GM19239 (cell line): ENCODE data around the gene STMN1.
A peak's percentile ranks its signal among the peaks of the same experiment; 100 is the strongest.

Source experiments
- DNase-seq: peaks from one replicate; pipeline ENCODE4 v3.0.0; 2011; ENCODE audit warnings: low spot score; ENCODE audit not compliant: insufficient read length
- FAIRE-seq: peaks from 2 replicates; lab custom pipeline; 2011; peaks lifted over from hg19 to GRCh38; lab: Jason Lieb, UNC

Gene STMN1

GRCh38 chr1:25872713-25873112 is 33.5 kb downstream of the STMN1 start:
- FAIRE-seq (no peak), DNase-seq (no peak)

- no peak for FAIRE-seq
- DNase-seq: no peak
Observed at GRCh38 chr1:25871704-25872494, 34.3 kb downstream of the STMN1 start.

- DNase-seq: no peak
- FAIRE-seq: no peak
Observed at GRCh38 chr1:25871086-25871703, 35.0 kb downstream of the STMN1 start.

GRCh38 chr1:25870614-25871013 is 35.6 kb downstream of the STMN1 start:
- DNase-seq (no peak), FAIRE-seq (no peak)

GRCh38 chr1:25869909-25870606 is 36.2 kb downstream of the STMN1 start:
- DNase-seq (no peak), FAIRE-seq (no peak)

GRCh38 chr1:25867210-25867991 is 38.8 kb downstream of the STMN1 start:
- DNase-seq (no peak), FAIRE-seq (no peak)

GRCh38 chr1:25866288-25866687 is 39.9 kb downstream of the STMN1 start:
- DNase-seq (no peak), FAIRE-seq (no peak)

- FAIRE-seq: no peak
- no peak for DNase-seq
Observed at GRCh38 chr1:25864434-25864833, 41.8 kb downstream of the STMN1 start.

- FAIRE-seq (no peak), DNase-seq (no peak)
Observed at GRCh38 chr1:25863486-25864262, 42.5 kb downstream of the STMN1 start.

- FAIRE-seq (no peak), DNase-seq (no peak)
Observed at GRCh38 chr1:25862785-25863485, 43.3 kb downstream of the STMN1 start.

- DNase-seq (no peak), FAIRE-seq (no peak)
Observed at GRCh38 chr1:25861316-25862286, 44.6 kb downstream of the STMN1 start.

GRCh38 chr1:25858906-25859789 is 47.1 kb downstream of the STMN1 start, which contains the start of gene AUNIP:
Gene AUNIP, minus strand, starts transcription at chr1:25859457. Its CDS starts 100 bp downstream, at chr1:25859357.
- peak; percentile 86 for FAIRE-seq

GRCh38 chr1:25858494-25858893 is 47.7 kb downstream of the STMN1 start:
- FAIRE-seq (no peak), DNase-seq (no peak)

More at GRCh38 chr1:25858906-25859789, 47.1 kb downstream of the STMN1 start, which contains the start of gene AUNIP:
- peak; percentile 91 for DNase-seq

GRCh38 chr1:25856856-25857255 is 49.4 kb downstream of the STMN1 start:
- no peak for FAIRE-seq
- DNase-seq: no peak

- FAIRE-seq: no peak
Observed at GRCh38 chr1:25854554-25854953, 51.7 kb downstream of the STMN1 start.

More at GRCh38 chr1:25854554-25854953, 51.7 kb downstream of the STMN1 start:
- DNase-seq: no peak
